ENCODE measurements around the gene TBL1X.

- TF ChIP-seq CTCF (IDR thresholded peaks at IDR 0.05) = no peak
- no peak for TF ChIP-seq POLR2A (IDR thresholded peaks at IDR 0.05; ENCODE audit: low read depth)
These were observed 198.4 kb downstream of the TBL1X start for GRCh38 chrX:9663216-9663615.

Data from esophagus muscularis mucosa (tissue), 3 donors.